Measurements from ENCODE around the gene PQBP1. TPM values are rescaled to one million over a fixed set of nuclear protein-coding genes. Genes with fewer than 3 reads are reported as not detected.

The PQBP1 gene
- total and polyA plus RNA-seq, 2 of the 13 experiments (the other 11 are each of a cell fraction or from before 2014, with no cell fraction given), result 58.1 to 80.9 TPM

GRCh38 chrX:48923771-48924170 is 26.0 kb downstream of the PQBP1 start:
- H3K9ac ChIP-seq (ENCODE audit: insufficient read depth, low read depth, low read length), result no peak overlapping the region
- ATAC-seq (no peak), DNase-seq (ENCODE audit: low spot score) (no peak), FAIRE-seq (no peak)
- 100% methylated on average over 1 of the region's 13 CpGs for WGBS (ENCODE audit: low lambda C conversion rate)
- H3K4me2 ChIP-seq (ENCODE audit: low read depth, low read length), result no peak overlapping the region
- no peak overlapping the region for H2AFZ ChIP-seq (ENCODE audit: low read length)
- peaks cover 9% of the 10 kb centered on the region for H3K4me1 ChIP-seq (ENCODE audit: insufficient read depth, low read length)
- intact Hi-C loops (cut with micrococcal nuclease; ENCODE audit: unreplicated experiment) (no loop called here), in situ Hi-C loops (cut with HindIII; ENCODE audit: extremely low pct_ligation_motif_present, low pct_unique_long_range_greater_than_20kb) (no loop called here)
- H3K27ac ChIP-seq (ENCODE audit: extremely low read length, insufficient read depth, low read length), result no peak overlapping the region
- POLR2A ChIA-PET, result no interaction called here
- CTCF ChIA-PET (ENCODE audit: low intra/inter-chr PET ratio, low total read pairs), result no interaction called here
- peaks cover 5 to 19% of the 10 kb centered on the region in 2 experiments; a peak in 4 of 5 replicates for H3K36me3 ChIP-seq (replicated peaks in 1 of 2; ENCODE audit: control insufficient read depth in 1 of 2, insufficient read depth in 2 of 2, low read length in 2 of 2)
- H3K79me2 ChIP-seq (ENCODE audit: insufficient read depth, low read length), result no peaks in the 10 kb centered on the region
- H3K9me3 ChIP-seq (ENCODE audit: low read length), result no peaks in the 10 kb centered on the region
- H3K4me3 ChIP-seq (replicated peaks in 1 of 3; ENCODE audit: insufficient read depth in 1 of 3, low read depth in 2 of 3, low read length in 3 of 3), result no peak overlapping the region
- H3K27me3 ChIP-seq (ENCODE audit: control insufficient read depth in 1 of 2, insufficient read depth in 2 of 2, low read length in 2 of 2), result no peaks in the 10 kb centered on the region
- BruUV-seq (replicated peaks), result no TSS peak
- H4K20me1 ChIP-seq (ENCODE audit: insufficient read depth, low read length), result no peaks in the 10 kb centered on the region
- TF ChIP-seq ZNF275 (CRISPR knock-in tag; IDR thresholded peaks at IDR 0.05; ENCODE audit: borderline replicate concordance) (no peak), FOXC1 (CRISPR knock-in tag; IDR thresholded peaks at IDR 0.05; ENCODE audit: borderline replicate concordance) (no peak), SP4 (CRISPR knock-in tag; IDR thresholded peaks at IDR 0.05) (no peak), CBX5 (CRISPR knock-in tag; IDR thresholded peaks at IDR 0.05; ENCODE audit: borderline replicate concordance) (no peak), NFE2L2 (IDR thresholded peaks at IDR 0.05; ENCODE audit: low read length) (no peak), STAT6 (CRISPR knock-in tag; IDR thresholded peaks at IDR 0.05; ENCODE audit: borderline replicate concordance) (no peak), FOSL1 (CRISPR knock-in tag; IDR thresholded peaks at IDR 0.05; ENCODE audit: borderline replicate concordance) (no peak), FOXA3 (CRISPR knock-in tag; IDR thresholded peaks at IDR 0.05) (no peak), SNAPC4 (CRISPR knock-in tag; IDR thresholded peaks at IDR 0.05) (no peak), MAZ (IDR thresholded peaks at IDR 0.05; ENCODE audit: borderline replicate concordance, low read depth, low read length) (no peak), MAZ (CRISPR knock-in tag; IDR thresholded peaks at IDR 0.05; ENCODE audit: low read depth) (no peak), TFDP1 (CRISPR knock-in tag; IDR thresholded peaks at IDR 0.05; ENCODE audit: borderline replicate concordance) (no peak), SATB2 (CRISPR knock-in tag; IDR thresholded peaks at IDR 0.05) (no peak), ZBTB38 (CRISPR knock-in tag; IDR thresholded peaks at IDR 0.05) (no peak)
